GM12878 (cell line): Measurements from ENCODE around the gene SMAD2. TPM values are rescaled to one million over a fixed set of nuclear protein-coding genes. Genes with fewer than 3 reads are reported as not detected.

Experiments
- NR2C2 ChIP-seq: IDR thresholded peaks from 2 replicates; pipeline ENCODE4 v1.6.1; 2011; ENCODE audit warnings: borderline replicate concordance, low read depth; ENCODE audit not compliant: control insufficient read depth, insufficient read length
- polyA plus RNA-seq, 11 experiments: library from polyadenylated mRNA; depleted of rRNA in 4 of 11; unstranded in 6 of 11; stranded (reverse) in 5 of 11; fragments of >200 nt; fragmentation: Nextera tagmentation in 4 of 11; fragmentation: Illumina TruSeq in 1 of 11; extraction: Ambion mirVana in 4 of 11; extraction: Trizol in 1 of 11; gene quantifications; 1 replicate in 1 of 11; 2 replicates in 10 of 11; pipeline versions ENCODE4 v1.2.1 to v1.2.3, GENCODE V29; 2011 to 2016; ENCODE audit warnings: inconsistent platforms in 2 of 11, missing spikeins in 2 of 11, low read depth in 1 of 11
- total RNA-seq, 4 experiments: library from RNA; depleted of rRNA in 3 of 4; stranded (reverse); fragments of >200 nt in 3 of 4; fragmentation: Illumina TruSeq in 1 of 4; extraction: Trizol in 1 of 4; gene quantifications; 2 replicates each; pipeline versions ENCODE4 v1.2.1 to v1.2.3, GENCODE V29; 2013 to 2021
- TF ChIP-seq, protein P1 (sequence below): fragments of 450-650 bp; IDR thresholded peaks from 2 replicates; pipeline ENCODE4 v1.6.1; 2017; ENCODE audit warnings: mild to moderate bottlenecking, moderate library complexity
- TF ChIP-seq, protein P2 (sequence below): IDR thresholded peaks from 2 replicates; pipeline ENCODE4 v1.6.1; 2012; ENCODE audit warnings: low read depth, low read length, improper control_type of control experiment
- TF ChIP-seq, protein P3 (sequence below): fragments of 450-650 bp; formaldehyde crosslinking; IDR thresholded peaks from 2 replicates; pipeline ENCODE4 v1.4.0; 2020; ENCODE audit warnings: mild to moderate bottlenecking, moderate library complexity

The SMAD2 gene
- total and polyA plus RNA-seq, 10 of the 15 experiments (the other 5 are each of a cell fraction or from before 2014, with no cell fraction given): 28.8 to 111 (median 65.8) TPM

DNA sequence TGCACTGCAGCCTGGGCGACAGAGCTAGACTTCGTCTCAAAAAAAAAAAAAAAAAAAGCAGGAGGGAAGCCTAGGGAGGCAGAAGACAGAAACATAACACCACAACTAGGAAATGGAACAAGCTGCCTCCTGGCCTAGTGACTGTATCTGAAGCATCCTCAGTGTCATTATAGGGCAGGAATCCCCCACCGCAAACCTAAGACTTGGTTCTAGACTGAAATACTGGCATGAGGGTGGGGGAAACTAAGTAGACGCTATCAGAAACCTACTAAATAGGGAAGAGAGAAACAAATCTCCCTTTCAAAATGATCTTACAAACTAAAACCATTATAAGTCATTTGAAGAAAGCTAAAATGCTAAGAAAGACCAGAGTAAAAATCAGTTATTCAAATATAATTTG, 16.4 kb upstream of the SMAD2 start (continued):
- TF ChIP-seq, protein P1, sequence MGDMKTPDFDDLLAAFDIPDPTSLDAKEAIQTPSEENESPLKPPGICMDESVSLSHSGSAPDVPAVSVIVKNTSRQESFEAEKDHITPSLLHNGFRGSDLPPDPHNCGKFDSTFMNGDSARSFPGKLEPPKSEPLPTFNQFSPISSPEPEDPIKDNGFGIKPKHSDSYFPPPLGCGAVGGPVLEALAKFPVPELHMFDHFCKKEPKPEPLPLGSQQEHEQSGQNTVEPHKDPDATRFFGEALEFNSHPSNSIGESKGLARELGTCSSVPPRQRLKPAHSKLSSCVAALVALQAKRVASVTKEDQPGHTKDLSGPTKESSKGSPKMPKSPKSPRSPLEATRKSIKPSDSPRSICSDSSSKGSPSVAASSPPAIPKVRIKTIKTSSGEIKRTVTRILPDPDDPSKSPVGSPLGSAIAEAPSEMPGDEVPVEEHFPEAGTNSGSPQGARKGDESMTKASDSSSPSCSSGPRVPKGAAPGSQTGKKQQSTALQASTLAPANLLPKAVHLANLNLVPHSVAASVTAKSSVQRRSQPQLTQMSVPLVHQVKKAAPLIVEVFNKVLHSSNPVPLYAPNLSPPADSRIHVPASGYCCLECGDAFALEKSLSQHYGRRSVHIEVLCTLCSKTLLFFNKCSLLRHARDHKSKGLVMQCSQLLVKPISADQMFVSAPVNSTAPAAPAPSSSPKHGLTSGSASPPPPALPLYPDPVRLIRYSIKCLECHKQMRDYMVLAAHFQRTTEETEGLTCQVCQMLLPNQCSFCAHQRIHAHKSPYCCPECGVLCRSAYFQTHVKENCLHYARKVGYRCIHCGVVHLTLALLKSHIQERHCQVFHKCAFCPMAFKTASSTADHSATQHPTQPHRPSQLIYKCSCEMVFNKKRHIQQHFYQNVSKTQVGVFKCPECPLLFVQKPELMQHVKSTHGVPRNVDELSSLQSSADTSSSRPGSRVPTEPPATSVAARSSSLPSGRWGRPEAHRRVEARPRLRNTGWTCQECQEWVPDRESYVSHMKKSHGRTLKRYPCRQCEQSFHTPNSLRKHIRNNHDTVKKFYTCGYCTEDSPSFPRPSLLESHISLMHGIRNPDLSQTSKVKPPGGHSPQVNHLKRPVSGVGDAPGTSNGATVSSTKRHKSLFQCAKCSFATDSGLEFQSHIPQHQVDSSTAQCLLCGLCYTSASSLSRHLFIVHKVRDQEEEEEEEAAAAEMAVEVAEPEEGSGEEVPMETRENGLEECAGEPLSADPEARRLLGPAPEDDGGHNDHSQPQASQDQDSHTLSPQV: no peak
- TF ChIP-seq NR2C2: no peak
- TF ChIP-seq, protein P2, sequence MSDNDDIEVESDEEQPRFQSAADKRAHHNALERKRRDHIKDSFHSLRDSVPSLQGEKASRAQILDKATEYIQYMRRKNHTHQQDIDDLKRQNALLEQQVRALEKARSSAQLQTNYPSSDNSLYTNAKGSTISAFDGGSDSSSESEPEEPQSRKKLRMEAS: no peak
- TF ChIP-seq, protein P3, sequence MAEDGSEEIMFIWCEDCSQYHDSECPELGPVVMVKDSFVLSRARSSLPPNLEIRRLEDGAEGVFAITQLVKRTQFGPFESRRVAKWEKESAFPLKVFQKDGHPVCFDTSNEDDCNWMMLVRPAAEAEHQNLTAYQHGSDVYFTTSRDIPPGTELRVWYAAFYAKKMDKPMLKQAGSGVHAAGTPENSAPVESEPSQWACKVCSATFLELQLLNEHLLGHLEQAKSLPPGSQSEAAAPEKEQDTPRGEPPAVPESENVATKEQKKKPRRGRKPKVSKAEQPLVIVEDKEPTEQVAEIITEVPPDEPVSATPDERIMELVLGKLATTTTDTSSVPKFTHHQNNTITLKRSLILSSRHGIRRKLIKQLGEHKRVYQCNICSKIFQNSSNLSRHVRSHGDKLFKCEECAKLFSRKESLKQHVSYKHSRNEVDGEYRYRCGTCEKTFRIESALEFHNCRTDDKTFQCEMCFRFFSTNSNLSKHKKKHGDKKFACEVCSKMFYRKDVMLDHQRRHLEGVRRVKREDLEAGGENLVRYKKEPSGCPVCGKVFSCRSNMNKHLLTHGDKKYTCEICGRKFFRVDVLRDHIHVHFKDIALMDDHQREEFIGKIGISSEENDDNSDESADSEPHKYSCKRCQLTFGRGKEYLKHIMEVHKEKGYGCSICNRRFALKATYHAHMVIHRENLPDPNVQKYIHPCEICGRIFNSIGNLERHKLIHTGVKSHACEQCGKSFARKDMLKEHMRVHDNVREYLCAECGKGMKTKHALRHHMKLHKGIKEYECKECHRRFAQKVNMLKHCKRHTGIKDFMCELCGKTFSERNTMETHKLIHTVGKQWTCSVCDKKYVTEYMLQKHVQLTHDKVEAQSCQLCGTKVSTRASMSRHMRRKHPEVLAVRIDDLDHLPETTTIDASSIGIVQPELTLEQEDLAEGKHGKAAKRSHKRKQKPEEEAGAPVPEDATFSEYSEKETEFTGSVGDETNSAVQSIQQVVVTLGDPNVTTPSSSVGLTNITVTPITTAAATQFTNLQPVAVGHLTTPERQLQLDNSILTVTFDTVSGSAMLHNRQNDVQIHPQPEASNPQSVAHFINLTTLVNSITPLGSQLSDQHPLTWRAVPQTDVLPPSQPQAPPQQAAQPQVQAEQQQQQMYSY (CRISPR knock-in tag): no peak
